Measurements from ENCODE around the gene SOD3.

DNA sequence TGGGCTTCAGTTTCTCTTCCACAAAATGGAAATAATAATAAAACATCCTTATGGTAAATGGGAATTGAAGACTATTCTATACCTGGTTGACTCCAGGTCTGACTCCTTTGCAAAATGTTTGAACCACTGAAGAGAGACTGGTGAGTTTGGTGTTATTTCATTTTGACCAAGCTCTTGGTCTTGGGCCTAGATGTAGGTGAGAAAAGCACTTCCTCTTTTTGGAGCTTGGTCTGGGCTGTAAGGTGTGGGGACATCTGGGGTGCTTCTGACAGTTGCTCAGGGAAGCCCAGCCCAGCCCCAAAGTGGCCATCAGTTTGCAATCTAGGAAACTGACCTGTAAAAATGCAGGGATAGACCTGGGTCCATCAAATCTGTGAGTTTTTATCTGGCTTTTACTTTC lies 26.8 kb upstream of the SOD3 start:
- TF ChIP-seq POLR2AphosphoS5 (IDR thresholded peaks at IDR 0.05; ENCODE audit: low read depth, low read length): no peak
- TF ChIP-seq, protein P1, sequence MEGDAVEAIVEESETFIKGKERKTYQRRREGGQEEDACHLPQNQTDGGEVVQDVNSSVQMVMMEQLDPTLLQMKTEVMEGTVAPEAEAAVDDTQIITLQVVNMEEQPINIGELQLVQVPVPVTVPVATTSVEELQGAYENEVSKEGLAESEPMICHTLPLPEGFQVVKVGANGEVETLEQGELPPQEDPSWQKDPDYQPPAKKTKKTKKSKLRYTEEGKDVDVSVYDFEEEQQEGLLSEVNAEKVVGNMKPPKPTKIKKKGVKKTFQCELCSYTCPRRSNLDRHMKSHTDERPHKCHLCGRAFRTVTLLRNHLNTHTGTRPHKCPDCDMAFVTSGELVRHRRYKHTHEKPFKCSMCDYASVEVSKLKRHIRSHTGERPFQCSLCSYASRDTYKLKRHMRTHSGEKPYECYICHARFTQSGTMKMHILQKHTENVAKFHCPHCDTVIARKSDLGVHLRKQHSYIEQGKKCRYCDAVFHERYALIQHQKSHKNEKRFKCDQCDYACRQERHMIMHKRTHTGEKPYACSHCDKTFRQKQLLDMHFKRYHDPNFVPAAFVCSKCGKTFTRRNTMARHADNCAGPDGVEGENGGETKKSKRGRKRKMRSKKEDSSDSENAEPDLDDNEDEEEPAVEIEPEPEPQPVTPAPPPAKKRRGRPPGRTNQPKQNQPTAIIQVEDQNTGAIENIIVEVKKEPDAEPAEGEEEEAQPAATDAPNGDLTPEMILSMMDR (IDR thresholded peaks at IDR 0.05): no peak
- TF ChIP-seq, protein P2, sequence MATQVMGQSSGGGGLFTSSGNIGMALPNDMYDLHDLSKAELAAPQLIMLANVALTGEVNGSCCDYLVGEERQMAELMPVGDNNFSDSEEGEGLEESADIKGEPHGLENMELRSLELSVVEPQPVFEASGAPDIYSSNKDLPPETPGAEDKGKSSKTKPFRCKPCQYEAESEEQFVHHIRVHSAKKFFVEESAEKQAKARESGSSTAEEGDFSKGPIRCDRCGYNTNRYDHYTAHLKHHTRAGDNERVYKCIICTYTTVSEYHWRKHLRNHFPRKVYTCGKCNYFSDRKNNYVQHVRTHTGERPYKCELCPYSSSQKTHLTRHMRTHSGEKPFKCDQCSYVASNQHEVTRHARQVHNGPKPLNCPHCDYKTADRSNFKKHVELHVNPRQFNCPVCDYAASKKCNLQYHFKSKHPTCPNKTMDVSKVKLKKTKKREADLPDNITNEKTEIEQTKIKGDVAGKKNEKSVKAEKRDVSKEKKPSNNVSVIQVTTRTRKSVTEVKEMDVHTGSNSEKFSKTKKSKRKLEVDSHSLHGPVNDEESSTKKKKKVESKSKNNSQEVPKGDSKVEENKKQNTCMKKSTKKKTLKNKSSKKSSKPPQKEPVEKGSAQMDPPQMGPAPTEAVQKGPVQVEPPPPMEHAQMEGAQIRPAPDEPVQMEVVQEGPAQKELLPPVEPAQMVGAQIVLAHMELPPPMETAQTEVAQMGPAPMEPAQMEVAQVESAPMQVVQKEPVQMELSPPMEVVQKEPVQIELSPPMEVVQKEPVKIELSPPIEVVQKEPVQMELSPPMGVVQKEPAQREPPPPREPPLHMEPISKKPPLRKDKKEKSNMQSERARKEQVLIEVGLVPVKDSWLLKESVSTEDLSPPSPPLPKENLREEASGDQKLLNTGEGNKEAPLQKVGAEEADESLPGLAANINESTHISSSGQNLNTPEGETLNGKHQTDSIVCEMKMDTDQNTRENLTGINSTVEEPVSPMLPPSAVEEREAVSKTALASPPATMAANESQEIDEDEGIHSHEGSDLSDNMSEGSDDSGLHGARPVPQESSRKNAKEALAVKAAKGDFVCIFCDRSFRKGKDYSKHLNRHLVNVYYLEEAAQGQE (IDR thresholded peaks at IDR 0.05; ENCODE audit: insufficient read depth in 1 of 2, low read depth in 2 of 2, low read length in 1 of 2): no peak
- TF ChIP-seq SIN3A (IDR thresholded peaks at IDR 0.05; ENCODE audit: borderline replicate concordance, insufficient read depth, low read depth, low read length): no peak

All from Panc1 (cell line).